Stimulated activated naive B cell treated with anti-CD40 and anti-IgM and Interleukin-4, amounts not matched to agents 10 μg/mL and 1 μg/mL and 100 μg/mL, for 72 hours (primary cell): ENCODE measurements around the gene GRIK1.

Source experiments
- ATAC-seq, 2 donors: fragments of 150-1000 bp; cut with Tn5 transposase; replicated peaks; 2 replicates each; pipeline ENCODE4 v1.10.0; 2021; ENCODE audit warnings: moderate library complexity in 1 of 2
- DNase-seq: peaks from one replicate; pipeline ENCODE4 v3.0.0; 2021
- H3K27ac Mint-ChIP-seq: one replicate; pipeline ENCODE4 v1.8.0; 2022; ENCODE audit warnings: mild to moderate bottlenecking, mixed read lengths
- H3K27me3 Mint-ChIP-seq, 2 donors: one replicate each; pipeline ENCODE4 v1.8.0; 2022; ENCODE audit warnings: mixed read lengths in 2 of 2
- H3K36me3 Mint-ChIP-seq, 2 donors: one replicate each; pipeline ENCODE4 v1.8.0; 2022; ENCODE audit warnings: mixed read lengths in 2 of 2, mild to moderate bottlenecking in 1 of 2
- H3K4me1 Mint-ChIP-seq, 2 donors: one replicate each; pipeline ENCODE4 v1.8.0; 2022; ENCODE audit warnings: mixed read lengths in 2 of 2, mild to moderate bottlenecking in 1 of 2
- H3K4me3 Mint-ChIP-seq, 2 donors: one replicate each; pipeline ENCODE4 v1.8.0; 2022; ENCODE audit warnings: mild to moderate bottlenecking in 2 of 2, mixed read lengths in 2 of 2, moderate library complexity in 1 of 2
- H3K9me3 Mint-ChIP-seq, 2 donors: one replicate each; pipeline ENCODE4 v1.8.0; 2022; ENCODE audit warnings: mixed read lengths in 2 of 2, mild to moderate bottlenecking in 1 of 2

GRIK1 gene

DNA sequence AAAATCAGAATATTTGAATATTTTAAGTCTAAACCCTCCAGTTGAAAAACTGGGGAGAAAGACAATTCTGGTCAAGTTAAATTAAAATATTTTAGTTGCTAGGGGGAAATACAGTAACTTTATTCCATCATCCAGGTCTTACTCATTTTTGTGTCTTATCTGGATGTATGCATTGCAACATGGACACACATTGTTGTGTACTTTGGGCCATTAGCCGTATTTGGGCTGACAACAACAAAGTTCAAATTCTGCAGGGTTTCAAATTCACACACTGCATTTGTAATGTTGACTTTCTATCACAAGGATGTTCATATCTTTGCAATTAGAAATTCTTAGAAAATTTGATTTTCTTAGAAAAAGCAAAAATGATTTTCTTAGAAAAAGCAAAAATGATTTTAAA, 391.8 kb downstream of the GRIK1 start:
- Mint-ChIP-seq H3K36me3 (peaks cover 8 to 20% of the 10 kb centered on the region in 2 donors), H3K4me1 (no peaks in the 10 kb centered on the region), H3K9me3 (no peaks in the 10 kb centered on the region), H3K4me3 (no peak overlapping the region), H3K27ac (no peak overlapping the region), H3K27me3 (no peaks in the 10 kb centered on the region)
- ATAC-seq (no peak), DNase-seq (no peak)

DNA sequence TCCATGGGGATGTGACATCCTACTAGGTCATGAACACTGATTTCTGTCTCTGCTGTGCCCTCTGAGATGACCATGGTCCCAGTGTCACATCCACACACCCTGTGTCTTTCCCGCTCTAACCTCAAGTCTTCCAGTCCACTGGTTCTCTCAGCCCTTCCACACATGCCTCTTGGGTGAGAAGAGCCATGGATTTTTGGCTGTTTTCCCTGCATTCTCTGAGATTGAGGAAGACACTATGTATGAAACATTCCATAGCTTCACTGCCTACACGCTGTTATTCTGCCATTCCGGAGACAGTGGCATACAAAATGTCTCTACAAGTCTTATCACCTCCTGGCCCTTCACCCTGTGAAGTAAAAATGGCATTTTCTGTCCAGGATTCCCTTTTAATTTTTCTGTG, 393.7 kb downstream of the GRIK1 start:
- Mint-ChIP-seq H3K27me3 (no peaks in the 10 kb centered on the region), H3K27ac (no peak overlapping the region), H3K36me3 (peaks cover 8 to 19% of the 10 kb centered on the region in 2 donors), H3K4me3 (no peak overlapping the region), H3K9me3 (no peaks in the 10 kb centered on the region), H3K4me1 (no peaks in the 10 kb centered on the region)
- no peak for DNase-seq
- ATAC-seq: no peak

DNA sequence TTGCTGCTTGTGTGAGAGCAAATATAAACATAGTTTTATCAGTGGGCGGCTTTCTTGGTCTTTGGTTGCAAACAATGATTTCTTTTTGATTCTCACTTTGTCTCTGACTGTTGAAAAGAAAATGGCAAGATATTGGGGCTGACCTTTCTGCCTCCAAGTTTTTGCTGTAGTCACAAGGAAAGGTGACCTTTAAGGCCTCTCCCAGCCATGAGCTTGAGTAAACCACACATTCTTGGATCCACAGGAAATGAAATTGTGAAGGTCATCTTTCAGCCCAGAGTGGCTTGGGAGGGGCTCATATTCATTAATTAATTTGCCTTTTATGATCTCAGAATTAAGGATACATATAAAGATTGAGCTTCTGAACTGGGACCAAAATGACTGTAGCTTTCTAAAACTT, 399.5 kb downstream of the GRIK1 start:
- Mint-ChIP-seq H3K9me3 (peaks cover 7 to 11% of the 10 kb centered on the region in 2 donors), H3K4me3 (no peak overlapping the region), H3K4me1 (no peaks in the 10 kb centered on the region), H3K27ac (no peak overlapping the region), H3K27me3 (no peaks in the 10 kb centered on the region), H3K36me3 (peaks cover 16 to 17% of the 10 kb centered on the region in 2 donors)
- no peak for ATAC-seq
- DNase-seq: no peak

DNA sequence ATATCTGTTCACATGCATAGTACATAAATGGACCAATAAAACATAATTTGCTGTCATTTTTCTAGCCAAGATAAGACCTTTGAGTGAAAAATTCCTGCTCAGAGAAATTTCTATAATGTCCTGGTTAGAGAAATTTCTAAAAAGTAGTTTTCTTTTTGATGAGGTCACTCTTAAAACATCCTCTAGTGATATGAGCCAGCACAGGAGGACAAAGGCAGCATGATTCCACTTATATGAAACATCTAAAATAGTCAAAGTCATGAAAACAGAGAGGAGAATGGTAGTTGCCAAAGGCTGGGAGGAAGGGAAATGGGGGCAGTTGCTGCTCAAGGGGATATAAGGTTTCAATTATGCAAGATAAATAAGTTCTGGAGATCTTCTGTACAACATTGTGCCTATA, 401.7 kb downstream of the GRIK1 start:
- H3K4me1 Mint-ChIP-seq: no peaks in the 10 kb centered on the region
- peaks cover 24 to 27% of the 10 kb centered on the region in 2 donors for H3K36me3 Mint-ChIP-seq
- ATAC-seq (no peak), DNase-seq (no peak)
- peaks cover 7 to 11% of the 10 kb centered on the region in 2 donors for H3K9me3 Mint-ChIP-seq
- no peaks in the 10 kb centered on the region for H3K27me3 Mint-ChIP-seq
- no peak overlapping the region for H3K4me3 Mint-ChIP-seq
- H3K27ac Mint-ChIP-seq: no peak overlapping the region

DNA sequence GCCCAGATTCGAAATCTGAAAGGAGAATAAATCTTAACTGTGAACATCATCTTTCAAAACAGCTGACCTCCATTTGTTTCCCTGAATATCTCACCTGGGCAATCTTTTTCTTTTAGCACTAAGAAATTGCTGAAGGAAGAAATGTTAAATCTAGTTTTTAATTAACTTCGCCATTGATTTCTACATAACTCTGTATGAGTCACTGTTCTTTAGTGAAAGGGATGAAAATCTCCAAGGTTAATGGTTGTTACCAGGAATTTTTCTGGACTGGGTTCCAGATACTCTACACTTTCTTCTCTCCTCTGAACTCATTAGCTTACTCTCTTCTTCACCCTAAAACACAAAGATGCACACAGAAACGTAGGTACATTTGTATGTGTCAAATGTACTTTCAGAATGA, 405.3 kb downstream of the GRIK1 start:
- H3K27me3 Mint-ChIP-seq: no peaks in the 10 kb centered on the region
- ATAC-seq (no peak), DNase-seq (no peak)
- peaks cover 35 to 46% of the 10 kb centered on the region in 2 donors for H3K36me3 Mint-ChIP-seq
- no peak overlapping the region for H3K27ac Mint-ChIP-seq
- peaks cover 7 to 11% of the 10 kb centered on the region in 2 donors for H3K9me3 Mint-ChIP-seq
- H3K4me3 Mint-ChIP-seq: no peak overlapping the region
- H3K4me1 Mint-ChIP-seq: no peaks in the 10 kb centered on the region

DNA sequence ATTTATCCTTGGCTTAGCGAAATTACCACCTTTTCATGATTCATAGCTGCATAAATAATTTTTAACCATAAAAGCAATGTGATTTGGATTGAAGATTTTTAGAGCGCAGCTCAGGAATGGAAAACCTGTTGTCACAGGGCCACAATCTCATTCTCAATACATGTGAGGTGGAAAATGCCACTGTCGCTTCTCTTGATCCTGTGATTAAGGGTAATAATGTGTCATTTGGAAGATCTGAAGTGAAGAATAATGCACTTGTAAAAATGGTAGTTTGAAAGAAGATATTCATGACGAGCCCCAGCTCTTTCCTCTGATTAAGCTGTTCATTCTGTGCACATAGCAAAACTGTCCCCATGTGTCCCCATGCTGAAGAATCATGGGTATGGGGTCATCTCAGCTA, 410.7 kb downstream of the GRIK1 start:
- no peaks in the 10 kb centered on the region for H3K27me3 Mint-ChIP-seq
- peaks cover 34 to 55% of the 10 kb centered on the region in 2 donors for H3K36me3 Mint-ChIP-seq
- no peaks in the 10 kb centered on the region for H3K4me1 Mint-ChIP-seq
- H3K9me3 Mint-ChIP-seq: peaks cover 18 to 19% of the 10 kb centered on the region in 2 donors
- DNase-seq (no peak), ATAC-seq (no peak)
- no peak overlapping the region for H3K4me3 Mint-ChIP-seq
- no peak overlapping the region for H3K27ac Mint-ChIP-seq

DNA sequence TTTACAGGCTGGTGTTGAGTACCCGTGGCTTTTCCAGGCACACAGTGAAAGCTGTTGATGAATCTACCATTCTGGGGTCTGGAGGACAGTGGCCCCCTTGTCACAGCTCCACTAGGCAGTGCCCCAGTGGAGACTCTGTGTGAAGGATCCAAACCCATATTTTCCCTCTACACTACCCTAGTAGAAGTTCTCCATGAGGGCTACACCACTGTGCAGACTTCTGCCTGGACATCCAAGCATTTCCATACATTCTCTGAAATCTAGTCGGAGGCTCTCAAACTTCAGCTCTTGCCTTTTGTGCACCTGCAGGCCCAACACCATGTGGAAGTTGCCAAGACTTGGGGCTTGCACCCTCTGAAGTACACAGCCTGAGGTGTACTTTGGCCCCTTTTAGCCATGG, 413.3 kb downstream of the GRIK1 start:
- Mint-ChIP-seq H3K27ac (no peak overlapping the region), H3K9me3 (peaks cover 19 to 22% of the 10 kb centered on the region in 2 donors), H3K4me1 (no peaks in the 10 kb centered on the region), H3K27me3 (no peaks in the 10 kb centered on the region), H3K4me3 (no peak overlapping the region), H3K36me3 (peaks cover 33 to 52% of the 10 kb centered on the region in 2 donors)
- ATAC-seq: no peak
- no peak for DNase-seq

DNA sequence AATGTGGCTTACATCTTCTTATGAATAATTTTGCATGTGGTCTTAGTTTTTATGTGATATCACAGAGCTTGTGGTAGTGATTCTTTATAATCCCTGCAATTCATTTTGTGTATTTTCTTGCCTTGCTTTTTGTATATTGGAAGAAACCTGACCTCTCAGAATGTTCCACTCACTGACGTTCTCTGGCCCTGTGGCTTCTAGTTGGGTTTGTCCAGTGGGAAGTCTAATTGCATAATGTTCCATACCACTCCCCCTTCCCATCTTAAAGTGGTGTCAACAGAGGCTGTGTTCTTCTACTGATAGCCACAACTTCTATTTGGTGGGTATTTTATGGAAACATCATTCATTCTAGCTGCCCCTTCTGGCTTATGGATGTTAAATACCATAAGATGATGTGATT, 415.7 kb downstream of the GRIK1 start:
- H3K36me3 Mint-ChIP-seq: peaks cover 30 to 49% of the 10 kb centered on the region in 2 donors
- no peaks in the 10 kb centered on the region for H3K4me1 Mint-ChIP-seq
- H3K27ac Mint-ChIP-seq: no peak overlapping the region

DNA sequence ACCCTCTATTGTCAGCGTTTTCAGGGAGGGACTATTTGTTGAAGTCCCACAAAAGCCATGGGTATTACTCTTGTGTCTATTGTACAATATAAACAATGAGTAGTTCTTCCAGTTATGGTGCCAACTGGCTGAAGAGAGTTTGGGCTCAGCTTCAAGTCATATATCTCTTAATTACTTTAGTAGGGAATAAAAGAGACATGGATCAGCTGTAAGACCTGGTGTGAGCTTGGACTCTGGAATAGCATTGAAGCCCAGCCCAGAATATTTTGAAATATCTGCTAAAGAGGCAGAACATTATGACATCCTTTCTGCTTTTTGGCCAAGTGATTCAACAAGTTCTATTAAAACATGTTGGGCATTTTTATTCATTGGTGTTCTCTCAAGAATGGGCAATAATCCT, 416.1 kb downstream of the GRIK1 start:
- ATAC-seq (no peak), DNase-seq (no peak)
- peaks cover 31 to 52% of the 10 kb centered on the region in 2 donors for H3K36me3 Mint-ChIP-seq
- no peaks in the 10 kb centered on the region for H3K27me3 Mint-ChIP-seq
- H3K9me3 Mint-ChIP-seq: peaks cover 19 to 23% of the 10 kb centered on the region in 2 donors
- H3K27ac Mint-ChIP-seq: no peak overlapping the region
- H3K4me1 Mint-ChIP-seq: no peaks in the 10 kb centered on the region
- no peak overlapping the region for H3K4me3 Mint-ChIP-seq

More for the DNA sequence above, 415.7 kb downstream of the GRIK1 start:
- no peak overlapping the region for H3K4me3 Mint-ChIP-seq
- ATAC-seq: no peak
- no peak for DNase-seq
- H3K27me3 Mint-ChIP-seq: no peaks in the 10 kb centered on the region
- peaks cover 19 to 23% of the 10 kb centered on the region in 2 donors for H3K9me3 Mint-ChIP-seq

DNA sequence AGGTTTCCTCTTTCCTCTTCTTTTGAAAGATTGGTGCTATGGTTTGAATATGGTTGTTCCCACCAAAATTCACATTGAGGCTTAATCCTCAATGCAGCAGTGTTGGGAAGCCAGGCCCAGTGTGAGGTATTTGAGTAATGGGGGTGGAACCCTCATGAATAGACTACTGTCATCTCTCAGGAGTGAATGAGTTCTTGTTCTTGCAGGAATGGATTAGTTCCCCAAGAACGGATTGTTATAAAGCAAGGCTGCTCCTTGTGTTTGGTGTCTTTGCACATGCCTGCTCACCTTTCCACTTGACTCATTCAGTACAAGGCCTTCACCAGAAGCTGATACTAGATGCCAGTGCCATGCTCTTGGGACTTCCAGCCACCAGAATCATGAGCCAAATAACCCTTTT, 417.9 kb downstream of the GRIK1 start:
- ATAC-seq: no peak
- no peak for DNase-seq
- Mint-ChIP-seq H3K9me3 (peaks cover 13 to 18% of the 10 kb centered on the region in 2 donors), H3K4me1 (no peaks in the 10 kb centered on the region), H3K36me3 (peaks cover 28 to 41% of the 10 kb centered on the region in 2 donors), H3K4me3 (no peak overlapping the region), H3K27ac (no peak overlapping the region), H3K27me3 (no peaks in the 10 kb centered on the region)

DNA sequence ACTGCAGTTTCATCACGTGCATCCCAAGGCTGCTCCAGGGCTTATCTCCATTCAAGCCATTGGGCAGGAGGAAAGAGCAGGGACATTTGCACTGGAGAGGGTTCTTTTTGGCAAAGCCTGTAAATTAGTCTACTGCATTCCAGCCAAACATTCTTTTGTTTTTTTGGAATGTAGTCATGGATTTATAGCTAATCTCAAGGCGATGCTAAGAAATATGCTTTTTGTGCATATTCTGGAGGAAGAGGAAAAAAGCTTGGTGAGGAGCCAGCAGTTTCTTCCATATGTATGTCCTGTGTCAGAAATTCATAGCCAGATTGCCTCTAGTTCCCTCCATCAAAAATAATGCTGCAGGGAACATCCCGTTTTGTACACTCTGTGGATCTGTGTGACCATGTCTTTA, 419.6 kb downstream of the GRIK1 start:
- H3K27me3 Mint-ChIP-seq: no peaks in the 10 kb centered on the region
- H3K4me3 Mint-ChIP-seq: no peak overlapping the region
- ATAC-seq (no peak), DNase-seq (no peak)
- H3K9me3 Mint-ChIP-seq: peaks cover 2 to 6% of the 10 kb centered on the region in 2 donors
- no peaks in the 10 kb centered on the region for H3K4me1 Mint-ChIP-seq
- H3K27ac Mint-ChIP-seq: no peak overlapping the region
- H3K36me3 Mint-ChIP-seq: peaks cover 23 to 33% of the 10 kb centered on the region in 2 donors

DNA sequence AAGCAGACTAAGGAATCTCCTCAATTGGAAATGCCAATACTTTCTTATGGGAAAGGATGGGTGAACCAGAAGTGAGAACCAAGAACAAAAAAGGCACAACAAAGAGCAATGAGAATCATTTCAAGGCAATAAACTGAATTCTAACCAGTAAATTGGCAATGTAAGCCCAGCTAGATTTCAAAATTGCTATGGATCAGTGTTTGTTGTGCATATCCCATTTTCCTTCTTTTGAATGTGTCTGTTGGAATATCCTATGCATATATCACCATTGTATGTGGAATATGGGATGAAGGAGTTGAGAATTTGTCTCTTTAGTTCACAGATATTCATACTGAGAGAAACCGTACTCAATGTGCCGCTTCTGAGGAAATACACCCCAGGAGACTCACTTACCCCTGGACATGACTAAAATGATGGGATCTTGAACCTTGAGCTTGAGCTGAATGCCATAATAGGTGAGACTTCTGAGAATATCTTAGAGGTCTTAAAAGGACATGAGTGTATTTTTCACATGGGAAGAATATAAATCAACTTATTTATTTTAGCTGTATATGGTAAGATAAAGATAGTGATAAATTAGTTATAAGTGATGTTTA, 425.0 kb downstream of the GRIK1 start:
- DNase-seq: no peak
- Mint-ChIP-seq H3K27me3 (no peaks in the 10 kb centered on the region), H3K36me3 (peaks cover 30 to 52% of the 10 kb centered on the region in 2 donors), H3K9me3 (peaks cover 14% of the 10 kb centered on the region in 2 donors), H3K4me3 (no peak overlapping the region), H3K4me1 (no peaks in the 10 kb centered on the region), H3K27ac (no peak overlapping the region)
- no peak for ATAC-seq

DNA sequence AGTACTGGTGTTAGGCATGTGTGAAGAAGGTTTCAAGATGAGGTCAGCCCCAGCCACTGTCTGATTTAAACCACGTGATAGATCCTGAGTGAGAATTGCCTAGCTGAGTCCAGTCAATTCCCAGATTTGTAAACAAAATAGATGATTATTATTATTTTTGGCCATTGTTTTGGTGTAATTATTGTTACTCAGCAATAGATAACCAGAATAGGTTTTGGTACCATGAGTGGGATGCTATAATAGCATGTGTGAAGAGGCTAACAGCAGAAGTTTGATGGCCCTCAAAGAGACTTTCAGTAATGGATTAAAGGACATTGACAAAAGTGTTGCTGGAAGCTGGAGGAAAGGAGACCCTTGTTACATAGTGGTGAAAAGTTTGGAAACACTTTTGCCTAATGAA, 426.3 kb downstream of the GRIK1 start:
- Mint-ChIP-seq H3K4me1 (no peaks in the 10 kb centered on the region), H3K36me3 (peaks cover 26 to 46% of the 10 kb centered on the region in 2 donors), H3K27me3 (no peaks in the 10 kb centered on the region), H3K9me3 (peaks cover 14% of the 10 kb centered on the region in 2 donors), H3K27ac (no peak overlapping the region), H3K4me3 (no peak overlapping the region)
- DNase-seq (no peak), ATAC-seq (no peak)

DNA sequence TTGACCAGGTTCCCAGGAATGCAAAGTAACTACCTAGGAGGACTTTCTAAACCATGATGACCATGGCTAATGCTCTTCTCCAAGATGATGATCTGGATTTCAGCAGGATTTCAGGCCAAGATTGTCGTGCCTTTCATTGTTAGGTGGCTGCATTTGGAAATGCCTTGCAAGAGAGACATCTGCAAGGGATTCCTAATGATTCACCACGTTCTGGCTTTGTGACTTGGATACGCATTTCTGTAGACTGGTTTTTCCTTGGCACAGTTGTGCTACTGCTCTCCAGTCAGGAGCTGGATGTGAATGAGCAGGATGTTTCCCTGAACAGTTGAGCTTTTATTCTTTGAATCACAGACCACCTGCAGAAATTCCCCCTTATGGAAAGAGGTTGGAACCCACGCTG, 428.7 kb downstream of the GRIK1 start:
- Mint-ChIP-seq H3K4me1 (no peaks in the 10 kb centered on the region), H3K4me3 (no peak overlapping the region), H3K36me3 (peaks cover 24 to 49% of the 10 kb centered on the region in 2 donors), H3K27ac (no peak overlapping the region), H3K27me3 (no peaks in the 10 kb centered on the region), H3K9me3 (peaks cover 14% of the 10 kb centered on the region in 2 donors)
- ATAC-seq (no peak), DNase-seq (no peak)

DNA sequence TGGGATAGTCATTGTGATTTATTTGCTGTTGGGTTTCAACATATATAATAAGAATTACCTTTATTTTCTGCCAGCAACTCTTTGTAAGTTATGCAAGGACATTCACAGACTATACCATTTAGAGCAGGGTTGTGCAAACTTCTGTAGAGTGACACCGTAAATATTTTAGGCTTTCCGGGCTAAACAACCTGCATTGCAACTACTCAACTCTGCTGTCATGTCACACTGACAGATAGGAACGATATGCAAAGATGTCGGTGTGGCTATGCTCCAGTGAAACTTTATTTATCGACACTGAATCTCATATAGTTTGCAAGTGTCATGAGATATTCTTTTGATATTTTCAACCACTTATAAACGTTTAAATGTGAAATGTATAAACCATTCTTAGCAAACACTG, 430.7 kb downstream of the GRIK1 start:
- no peak for DNase-seq
- Mint-ChIP-seq H3K36me3 (peaks cover 23 to 49% of the 10 kb centered on the region in 2 donors), H3K27me3 (no peaks in the 10 kb centered on the region), H3K4me3 (no peak overlapping the region), H3K27ac (no peak overlapping the region), H3K9me3 (peaks cover 11% of the 10 kb centered on the region in 2 donors), H3K4me1 (no peaks in the 10 kb centered on the region)
- ATAC-seq: no peak
